Uterus (tissue), 4 donors: ENCODE results near the gene EFEMP1. TPM values are rescaled to one million over a fixed set of nuclear protein-coding genes. Genes with fewer than 3 reads are reported as not detected.

Experiments
- DNase-seq, 2 donors: peaks; one replicate each; pipeline ENCODE4 v3.0.0-alpha.2; 2019 to 2020
- H3K27ac ChIP-seq, 2 donors: fragments of 200-600 bp; sonication (generic); 1 replicate in 1 of 2; 2 replicates in 1 of 2; pipeline ENCODE4 v1.5.1; 2016 to 2018
- H3K27me3 ChIP-seq, 2 donors: fragments of 200-600 bp; sonication (generic); one replicate each; pipeline ENCODE4 v1.5.1; 2018 to 2019; ENCODE audit warnings: control low read depth in 1 of 2
- H3K36me3 ChIP-seq, 2 donors: fragments of 200-600 bp; sonication (generic); one replicate each; pipeline ENCODE4 v1.5.1; 2019; ENCODE audit warnings: control low read depth in 1 of 2
- H3K4me1 ChIP-seq, 2 donors: fragments of 200-600 bp; sonication (generic); one replicate each; pipeline ENCODE4 v1.5.1; 2018 to 2019; ENCODE audit warnings: control low read depth in 1 of 2
- H3K4me3 ChIP-seq, 2 donors: fragments of 200-600 bp; sonication (generic); 1 replicate in 1 of 2; 2 replicates in 1 of 2; pipeline ENCODE4 v1.5.1; 2018 to 2019; ENCODE audit warnings: mild to moderate bottlenecking in 1 of 2
- H3K9me3 ChIP-seq, 2 donors: fragments of 200-600 bp; sonication (generic); one replicate each; pipeline ENCODE4 v1.5.1; 2019; ENCODE audit warnings: control low read depth in 1 of 2
- POLR2A ChIP-seq, 2 donors: fragments of 450-650 bp; IDR thresholded peaks; one replicate each; pipeline ENCODE4 v1.6.1; 2016; ENCODE audit warnings: antibody characterized with exemption in 2 of 2, mild to moderate bottlenecking in 1 of 2, moderate library complexity in 1 of 2
- intact Hi-C: fragments of 100-400 bp; cut with DNase I; formaldehyde crosslinking; loops from one replicate; pipeline ENCODE4 v1.15.1; 2023; ENCODE audit warnings: low total_unique reads
- total RNA-seq, 4 donors: library from RNA; depleted of rRNA in 3 of 4; stranded (reverse); fragments of >200 nt in 3 of 4; gene quantifications; one replicate each; pipeline versions ENCODE4 v1.1.0 to v1.2.4, GENCODE V29; 2014 to 2023
- TF ChIP-seq, protein P1 (sequence below), 4 experiments: fragments of 200-600 bp in 2 of 4; fragments of 450-650 bp in 2 of 4; sonication (generic) in 2 of 4; IDR thresholded peaks; one replicate each; pipeline ENCODE4 v1.5.1; 2016 to 2019; ENCODE audit warnings: antibody characterized with exemption in 4 of 4, mild to moderate bottlenecking in 2 of 4, moderate library complexity in 1 of 4
- donor health status: DM: yes; HTN: yes; CAD: no.

EFEMP1 gene
- total RNA-seq, 4 donors from 2014 or later = 57.0 to 513 (median 250) TPM

DNA sequence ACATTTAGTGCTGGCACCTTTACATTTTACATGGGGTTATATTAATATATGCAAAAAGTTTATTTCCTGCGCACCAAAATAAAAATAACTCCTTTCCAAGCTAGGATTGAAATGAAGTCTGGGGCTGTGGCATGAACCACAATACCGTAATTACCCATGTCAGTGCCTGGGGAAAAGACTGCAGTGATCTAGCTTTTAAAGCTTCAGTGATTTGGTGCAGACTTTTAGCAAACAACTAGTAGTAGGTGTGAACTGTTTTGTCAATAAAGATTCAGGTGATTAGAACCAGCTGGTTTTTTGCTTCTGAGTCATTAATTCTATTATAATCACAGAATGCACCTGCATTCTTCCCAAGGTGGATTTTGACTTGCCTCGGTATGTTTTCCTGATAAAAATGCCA lies 21.2 kb downstream of the EFEMP1 start:
- intact Hi-C loops = no loop called here
- H3K4me1 ChIP-seq = no peaks in the 10 kb centered on the region
- DNase-seq = no peak
- no peaks in the 10 kb centered on the region for H3K27me3 ChIP-seq
- no peaks in the 10 kb centered on the region for H3K36me3 ChIP-seq
- no peaks in the 10 kb centered on the region for H3K9me3 ChIP-seq
- TF ChIP-seq POLR2A (IDR thresholded peaks at IDR 0.05) = no peak
- TF ChIP-seq, protein P1, sequence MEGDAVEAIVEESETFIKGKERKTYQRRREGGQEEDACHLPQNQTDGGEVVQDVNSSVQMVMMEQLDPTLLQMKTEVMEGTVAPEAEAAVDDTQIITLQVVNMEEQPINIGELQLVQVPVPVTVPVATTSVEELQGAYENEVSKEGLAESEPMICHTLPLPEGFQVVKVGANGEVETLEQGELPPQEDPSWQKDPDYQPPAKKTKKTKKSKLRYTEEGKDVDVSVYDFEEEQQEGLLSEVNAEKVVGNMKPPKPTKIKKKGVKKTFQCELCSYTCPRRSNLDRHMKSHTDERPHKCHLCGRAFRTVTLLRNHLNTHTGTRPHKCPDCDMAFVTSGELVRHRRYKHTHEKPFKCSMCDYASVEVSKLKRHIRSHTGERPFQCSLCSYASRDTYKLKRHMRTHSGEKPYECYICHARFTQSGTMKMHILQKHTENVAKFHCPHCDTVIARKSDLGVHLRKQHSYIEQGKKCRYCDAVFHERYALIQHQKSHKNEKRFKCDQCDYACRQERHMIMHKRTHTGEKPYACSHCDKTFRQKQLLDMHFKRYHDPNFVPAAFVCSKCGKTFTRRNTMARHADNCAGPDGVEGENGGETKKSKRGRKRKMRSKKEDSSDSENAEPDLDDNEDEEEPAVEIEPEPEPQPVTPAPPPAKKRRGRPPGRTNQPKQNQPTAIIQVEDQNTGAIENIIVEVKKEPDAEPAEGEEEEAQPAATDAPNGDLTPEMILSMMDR (IDR thresholded peaks at IDR 0.05) = no peak
- no peak overlapping the region for H3K4me3 ChIP-seq
- no peak overlapping the region for H3K27ac ChIP-seq

DNA sequence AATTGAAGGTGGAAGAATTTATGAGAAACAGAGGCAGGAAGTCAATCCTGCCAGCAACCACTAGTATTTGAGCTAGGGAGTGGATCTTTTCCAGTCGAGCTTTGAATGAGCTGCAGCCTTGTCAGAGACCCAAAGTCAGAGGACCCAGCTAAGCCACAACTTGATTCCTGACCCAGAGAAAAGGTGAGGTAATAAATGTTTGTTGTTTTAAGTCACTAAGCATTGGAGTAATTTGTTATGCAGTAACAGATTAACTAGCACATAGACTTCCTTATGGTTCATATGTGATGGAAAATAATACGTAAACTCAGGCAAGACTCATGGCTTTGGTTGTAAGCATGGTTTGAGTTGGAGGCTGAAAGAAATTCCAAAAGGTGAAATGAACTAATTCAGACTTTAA lies 21.6 kb downstream of the EFEMP1 start:
- Histone ChIP-seq H3K9me3 (no peaks in the 10 kb centered on the region), H3K4me1 (no peaks in the 10 kb centered on the region), H3K27ac (no peak overlapping the region), H3K27me3 (no peaks in the 10 kb centered on the region), H3K4me3 (no peak overlapping the region), H3K36me3 (no peaks in the 10 kb centered on the region)
- DNase-seq = no peak
- intact Hi-C loops = no loop called here
- TF ChIP-seq POLR2A (IDR thresholded peaks at IDR 0.05) = no peak
- TF ChIP-seq, protein P1 (IDR thresholded peaks at IDR 0.05) = no peak

DNA sequence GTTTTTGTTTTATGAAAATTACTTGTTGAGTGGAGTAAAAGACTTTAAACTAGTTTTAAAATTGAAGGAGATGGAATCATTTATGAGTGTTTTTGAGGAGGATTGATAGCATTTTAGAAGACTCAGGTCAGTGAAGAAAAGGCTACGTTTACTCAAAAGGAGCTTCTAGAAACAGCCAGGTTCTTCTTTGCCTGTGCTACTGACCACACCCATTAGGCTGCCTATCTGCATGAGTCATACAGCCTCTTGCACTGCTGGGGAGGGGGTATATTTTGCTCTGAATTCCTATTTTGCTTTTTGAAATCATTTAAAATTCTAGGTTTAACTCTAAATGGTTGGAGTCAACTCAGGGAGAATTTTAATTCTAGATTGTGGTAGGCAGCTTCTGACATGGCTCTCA lies 22.3 kb downstream of the EFEMP1 start:
- Histone ChIP-seq H3K27ac (no peak overlapping the region), H3K4me1 (no peaks in the 10 kb centered on the region)
- TF ChIP-seq, protein P1 (IDR thresholded peaks at IDR 0.05) = no peak
- TF ChIP-seq POLR2A (IDR thresholded peaks at IDR 0.05) = no peak

DNA sequence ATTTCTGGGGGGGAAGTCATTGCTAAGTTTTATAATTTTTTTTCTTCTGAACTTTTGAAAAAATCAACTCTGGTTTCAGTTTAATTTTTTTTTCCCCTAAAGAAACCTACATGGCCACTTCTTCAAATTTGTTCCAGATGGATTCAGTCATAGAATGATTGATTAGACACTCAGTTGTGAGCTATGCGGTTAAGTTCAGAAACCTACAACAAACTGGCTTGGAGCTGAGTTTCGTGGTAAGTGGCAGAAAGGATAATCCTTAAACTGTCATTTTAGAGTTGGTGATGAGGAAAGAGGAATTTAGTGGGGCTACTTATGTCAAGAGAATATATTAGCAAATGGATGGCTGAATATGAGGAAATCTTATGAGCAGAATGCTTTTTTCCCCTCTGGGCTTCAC lies 23.7 kb downstream of the EFEMP1 start:
- H3K4me1 ChIP-seq = no peaks in the 10 kb centered on the region
- H3K36me3 ChIP-seq = no peaks in the 10 kb centered on the region
- H3K27ac ChIP-seq = no peak overlapping the region
- TF ChIP-seq, protein P1 (IDR thresholded peaks at IDR 0.05) = no peak
- TF ChIP-seq POLR2A (IDR thresholded peaks at IDR 0.05) = no peak
- no peaks in the 10 kb centered on the region for H3K27me3 ChIP-seq
- H3K9me3 ChIP-seq = no peaks in the 10 kb centered on the region
- DNase-seq = no peak
- intact Hi-C loops = no loop called here
- no peak overlapping the region for H3K4me3 ChIP-seq

More for the DNA sequence above, 22.3 kb downstream of the EFEMP1 start:
- Histone ChIP-seq H3K36me3 (no peaks in the 10 kb centered on the region), H3K27me3 (no peaks in the 10 kb centered on the region), H3K9me3 (no peaks in the 10 kb centered on the region), H3K4me3 (no peak overlapping the region)
- intact Hi-C loops = no loop called here
- no peak for DNase-seq

DNA sequence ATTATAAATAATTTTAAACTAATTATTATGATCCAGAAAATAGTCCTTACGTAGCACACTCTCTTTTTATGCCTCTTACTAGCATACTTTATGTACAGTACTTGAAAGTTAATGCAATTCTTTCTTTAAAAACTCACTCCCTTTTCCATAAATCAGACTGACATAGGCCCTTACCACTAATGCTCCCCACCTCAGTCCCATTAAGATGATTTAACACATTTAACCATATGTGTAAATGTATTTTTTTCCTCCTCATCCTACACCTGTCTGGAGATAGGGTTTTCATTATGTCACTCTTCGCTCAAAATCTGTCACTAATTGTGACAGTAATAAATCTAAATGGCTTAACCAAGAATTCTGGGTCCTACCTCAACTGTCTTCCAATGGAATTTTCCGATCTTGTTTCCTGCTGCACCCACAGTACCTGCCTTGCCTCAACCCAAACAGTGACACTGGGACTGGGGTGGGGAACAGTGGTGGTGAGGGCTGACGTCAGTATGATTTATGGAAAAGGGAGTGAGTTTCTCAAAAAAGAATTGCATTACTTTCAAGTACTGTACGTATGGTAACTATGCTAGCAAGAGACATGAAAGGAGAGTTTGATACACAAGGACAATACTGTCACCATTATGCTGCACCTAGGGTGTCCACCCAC lies 25.1 kb downstream of the EFEMP1 start:
- no peaks in the 10 kb centered on the region for H3K27me3 ChIP-seq
- no peak for DNase-seq
- no peak for TF ChIP-seq POLR2A (IDR thresholded peaks at IDR 0.05)
- TF ChIP-seq, protein P1 (IDR thresholded peaks at IDR 0.05) = no peak
- H3K27ac ChIP-seq = no peak overlapping the region
- no peaks in the 10 kb centered on the region for H3K36me3 ChIP-seq
- no peaks in the 10 kb centered on the region for H3K4me1 ChIP-seq
- H3K9me3 ChIP-seq = no peaks in the 10 kb centered on the region
- intact Hi-C loops = no loop called here
- no peak overlapping the region for H3K4me3 ChIP-seq
